Endothelial cell of umbilical vein (primary cell): Measurements from ENCODE around the gene LRRC47.

Experiments used
- CTCF ChIP-seq, 2 donors: IDR thresholded peaks; 1 replicate in 1 of 2; 2 replicates in 1 of 2; pipeline ENCODE4 v1.5.1; 2011; ENCODE audit warnings: low read length in 2 of 2, mild to moderate bottlenecking in 2 of 2, moderate library complexity in 2 of 2, control low read depth in 1 of 2, inconsistent platforms in 1 of 2, low read depth in 1 of 2; ENCODE audit not compliant: insufficient read depth in 1 of 2; ENCODE audit errors: extremely low read depth in 1 of 2
- EZH2 ChIP-seq: IDR thresholded peaks from 2 replicates; pipeline ENCODE4 v1.6.1; 2012; ENCODE audit warnings: borderline replicate concordance, low read depth, mild to moderate bottlenecking, moderate library complexity, low read length, inconsistent platforms; ENCODE audit not compliant: severe bottlenecking
- FOS ChIP-seq: IDR thresholded peaks from 2 replicates; pipeline ENCODE4 v1.6.1; 2011; ENCODE audit warnings: mild to moderate bottlenecking, low read length, moderate library complexity, borderline replicate concordance; ENCODE audit not compliant: insufficient read depth
- MAX ChIP-seq: IDR thresholded peaks from 2 replicates; pipeline ENCODE4 v1.6.1; 2011; ENCODE audit not compliant: insufficient read depth, insufficient read length
- MYC ChIP-seq: IDR thresholded peaks from one replicate; pipeline ENCODE4 v1.6.1; 2011; ENCODE audit warnings: mild to moderate bottlenecking, low read depth, low read length
- POLR2A ChIP-seq: IDR thresholded peaks from 2 replicates; pipeline ENCODE4 v1.6.1; 2012; ENCODE audit warnings: low read depth, mild to moderate bottlenecking, control low read depth, low read length
- POLR2AphosphoS5 ChIP-seq: IDR thresholded peaks from 2 replicates; pipeline ENCODE4 v1.6.1; 2012; ENCODE audit warnings: low read depth, mild to moderate bottlenecking, control low read depth, low read length, moderate library complexity; ENCODE audit not compliant: insufficient read depth

- TF ChIP-seq CTCF (IDR thresholded peaks at IDR 0.05; ENCODE audit: extremely low read depth in 1 of 2, insufficient read depth in 1 of 2, low read depth in 1 of 2, low read length in 2 of 2) (no peak), MAX (no peak), FOS (no peak), POLR2AphosphoS5 (no peak), EZH2 (no peak), POLR2A (no peak), MYC (no peak)
Measured at GRCh38 chr1:3777647-3778589, 18.4 kb downstream of the LRRC47 start.
